ENCODE results near the gene RBM15B.

GRCh38 chr3:51353131-51353530 is 38.0 kb upstream of the RBM15B start:
- TF ChIP-seq CTCF (IDR thresholded peaks at IDR 0.05; ENCODE audit: low read depth, low read length) (no peak), EZH2phosphoT487 (IDR thresholded peaks at IDR 0.05; ENCODE audit: low read depth) (no peak)
